H9 (cell line): ENCODE data around the gene ZSCAN18. TPM values are rescaled to one million over a fixed set of nuclear protein-coding genes. Genes with fewer than 3 reads are reported as not detected.

Experiments used
- DNase-seq: peaks from one replicate; pipeline ENCODE4 v3.0.0-alpha.2; 2017
- H2AFZ ChIP-seq: one replicate; pipeline ENCODE4 v1.6.1; 2013; ENCODE audit warnings: mild to moderate bottlenecking, low read length, control low read depth, moderate library complexity
- H2AK5ac ChIP-seq: 2 replicates; pipeline ENCODE4 v1.6.1; 2013; ENCODE audit warnings: low read length, control low read depth, mixed read lengths; ENCODE audit not compliant: insufficient read length
- H2BK120ac ChIP-seq: one replicate; pipeline ENCODE4 v1.6.1; 2013; ENCODE audit warnings: low read depth, mild to moderate bottlenecking, low read length, control low read depth, inconsistent platforms; ENCODE audit not compliant: poor library complexity, severe bottlenecking
- H2BK12ac ChIP-seq: 2 replicates; pipeline ENCODE4 v1.6.1; 2013; ENCODE audit warnings: low read length, control low read depth, mixed read lengths, low read depth; ENCODE audit not compliant: insufficient read length
- H2BK15ac ChIP-seq: 2 replicates; pipeline ENCODE4 v1.6.1; 2013; ENCODE audit warnings: low read depth, low read length, control low read depth
- H2BK20ac ChIP-seq: one replicate; pipeline ENCODE4 v1.6.1; 2013; ENCODE audit warnings: low read depth, mild to moderate bottlenecking, low read length, control low read depth, inconsistent platforms; ENCODE audit not compliant: poor library complexity, severe bottlenecking
- H2BK5ac ChIP-seq: 2 replicates; pipeline ENCODE4 v1.6.1; 2013; ENCODE audit warnings: low read length, control low read depth, mixed read lengths; ENCODE audit not compliant: insufficient read length
- H3K14ac ChIP-seq: 2 replicates; pipeline ENCODE4 v1.6.1; 2013; ENCODE audit warnings: low read length, control low read depth; ENCODE audit not compliant: insufficient read depth
- H3K18ac ChIP-seq: 2 replicates; pipeline ENCODE4 v1.6.1; 2013; ENCODE audit warnings: low read depth, mild to moderate bottlenecking, mixed read lengths, low read length, control low read depth; ENCODE audit not compliant: insufficient read length
- H3K23ac ChIP-seq: 2 replicates; pipeline ENCODE4 v1.6.1; 2013; ENCODE audit warnings: low read length, control low read depth, mixed read lengths, low read depth; ENCODE audit not compliant: insufficient read length
- H3K23me2 ChIP-seq: 2 replicates; pipeline ENCODE4 v1.6.1; 2013; ENCODE audit warnings: low read depth, mild to moderate bottlenecking, mixed read lengths, low read length, control low read depth; ENCODE audit not compliant: insufficient read length, poor library complexity, severe bottlenecking
- H3K27ac ChIP-seq: 2 replicates; pipeline ENCODE4 v1.5.1; 2013; ENCODE audit warnings: low read length, control low read depth, mixed read lengths, low read depth; ENCODE audit not compliant: insufficient read length
- H3K27me3 ChIP-seq: 2 replicates; pipeline ENCODE4 v1.6.1; 2013; ENCODE audit warnings: low read length, control low read depth, inconsistent platforms; ENCODE audit not compliant: insufficient read depth
- H3K4ac ChIP-seq: 2 replicates; pipeline ENCODE4 v1.6.1; 2013; ENCODE audit warnings: low read depth, mild to moderate bottlenecking, control low read depth, inconsistent platforms, low read length, moderate library complexity
- H3K4me1 ChIP-seq: 2 replicates; pipeline ENCODE4 v1.6.1; 2013; ENCODE audit warnings: low read length, control low read depth, inconsistent platforms; ENCODE audit not compliant: insufficient read depth
- H3K4me2 ChIP-seq: 2 replicates; pipeline ENCODE4 v1.6.1; 2013; ENCODE audit warnings: low read length, control low read depth, mixed read lengths; ENCODE audit not compliant: insufficient read length, insufficient read depth
- H3K56ac ChIP-seq: 2 replicates; pipeline ENCODE4 v1.6.1; 2013; ENCODE audit warnings: low read depth, mild to moderate bottlenecking, mixed read lengths, low read length, control low read depth; ENCODE audit not compliant: insufficient read length
- H3K79me1 ChIP-seq: 2 replicates; pipeline ENCODE4 v1.6.1; 2013; ENCODE audit warnings: low read depth, mild to moderate bottlenecking, moderate library complexity, low read length, control low read depth, inconsistent platforms; ENCODE audit not compliant: insufficient read depth, poor library complexity, severe bottlenecking
- H3K79me2 ChIP-seq: 2 replicates; pipeline ENCODE4 v1.6.1; 2013; ENCODE audit warnings: low read length, control low read depth, inconsistent platforms; ENCODE audit not compliant: insufficient read depth
- H3K9ac ChIP-seq: 2 replicates; pipeline ENCODE4 v1.6.1; 2013; ENCODE audit warnings: low read length, control low read depth, mixed read lengths; ENCODE audit not compliant: insufficient read length; ENCODE audit errors: extremely low read depth
- H3K9me3 ChIP-seq: one replicate; pipeline ENCODE4 v1.6.1; 2013; ENCODE audit warnings: low read depth, low read length, inconsistent platforms; ENCODE audit not compliant: control insufficient read depth
- H3T11ph ChIP-seq: one replicate; pipeline ENCODE4 v1.6.1; 2013; ENCODE audit warnings: mild to moderate bottlenecking, low read length, control low read depth, inconsistent platforms
- H4K20me1 ChIP-seq: one replicate; pipeline ENCODE4 v1.6.1; 2013; ENCODE audit not compliant: control insufficient read depth, insufficient read length, insufficient read depth
- H4K5ac ChIP-seq: 2 replicates; pipeline ENCODE4 v1.6.1; 2013; ENCODE audit warnings: low read depth, mild to moderate bottlenecking, mixed read lengths, low read length, control low read depth; ENCODE audit not compliant: insufficient read length
- H4K8ac ChIP-seq: replicated peaks from 2 replicates; pipeline ENCODE4 v1.6.1; 2013; ENCODE audit warnings: low read length, control low read depth, mixed read lengths, low read depth; ENCODE audit not compliant: insufficient read length
- H4K91ac ChIP-seq: 2 replicates; pipeline ENCODE4 v1.6.1; 2013; ENCODE audit warnings: low read depth, mild to moderate bottlenecking, moderate library complexity, mixed read lengths, low read length, control low read depth; ENCODE audit not compliant: insufficient read length
- H3K27ac Mint-ChIP-seq, 3 experiments: 2 replicates in 2 of 3; 3 replicates in 1 of 3; pipeline ENCODE4 v1.8.0; 2020 to 2021; ENCODE audit warnings: mixed read lengths in 3 of 3, mild to moderate bottlenecking in 1 of 3, moderate library complexity in 1 of 3
- H3K27me3 Mint-ChIP-seq: 2 replicates; pipeline ENCODE4 v1.8.0; 2021; ENCODE audit warnings: low read depth, mild to moderate bottlenecking, moderate library complexity, mixed read lengths
- H3K36me3 Mint-ChIP-seq, 3 experiments: 2 replicates in 2 of 3; 3 replicates in 1 of 3; pipeline ENCODE4 v1.8.0; 2020 to 2021; ENCODE audit warnings: low read depth in 3 of 3, mixed read lengths in 3 of 3; ENCODE audit not compliant: insufficient read depth in 1 of 3
- H3K4me1 Mint-ChIP-seq, 2 experiments: 2 replicates each; pipeline ENCODE4 v1.8.0; 2020; ENCODE audit warnings: mixed read lengths in 2 of 2
- H3K4me3 Mint-ChIP-seq, 2 experiments: 2 replicates in 1 of 2; 3 replicates in 1 of 2; pipeline ENCODE4 v1.8.0; 2020 to 2021; ENCODE audit warnings: mild to moderate bottlenecking in 2 of 2, mixed read lengths in 2 of 2, moderate library complexity in 1 of 2
- H3K9me3 Mint-ChIP-seq, 2 experiments: 2 replicates in 1 of 2; 3 replicates in 1 of 2; pipeline ENCODE4 v1.8.0; 2020; ENCODE audit warnings: mild to moderate bottlenecking in 2 of 2, mixed read lengths in 2 of 2, moderate library complexity in 1 of 2
- CTCF ChIP-seq: fragments of 200-600 bp; sonication (generic); conservative IDR thresholded peaks from 3 replicates; pipeline ENCODE4 v1.8.0; 2021; ENCODE audit warnings: antibody characterized with exemption, mild to moderate bottlenecking
- whole genome bisulfite sequencing: extraction: QIAGEN DNeasy Blood & Tissue Kit; methylation state at CpG from one replicate; pipeline ENCODE4 v1.1.7; 2013; ENCODE audit warnings: missing lambda C conversion rate, low lambda C conversion rate, mixed read lengths; ENCODE audit not compliant: insufficient read length; ENCODE audit errors: extremely low coverage; 5-methylcytosine and 5-hydroxymethylcytosine counted together
- total RNA-seq: library from RNA; stranded (reverse); gene quantifications from 2 replicates; pipeline ENCODE4 v1.2.1, GENCODE V29; 2021

Gene ZSCAN18
- total RNA-seq, 1 experiment from 2014 or later: 40.1 TPM

DNA sequence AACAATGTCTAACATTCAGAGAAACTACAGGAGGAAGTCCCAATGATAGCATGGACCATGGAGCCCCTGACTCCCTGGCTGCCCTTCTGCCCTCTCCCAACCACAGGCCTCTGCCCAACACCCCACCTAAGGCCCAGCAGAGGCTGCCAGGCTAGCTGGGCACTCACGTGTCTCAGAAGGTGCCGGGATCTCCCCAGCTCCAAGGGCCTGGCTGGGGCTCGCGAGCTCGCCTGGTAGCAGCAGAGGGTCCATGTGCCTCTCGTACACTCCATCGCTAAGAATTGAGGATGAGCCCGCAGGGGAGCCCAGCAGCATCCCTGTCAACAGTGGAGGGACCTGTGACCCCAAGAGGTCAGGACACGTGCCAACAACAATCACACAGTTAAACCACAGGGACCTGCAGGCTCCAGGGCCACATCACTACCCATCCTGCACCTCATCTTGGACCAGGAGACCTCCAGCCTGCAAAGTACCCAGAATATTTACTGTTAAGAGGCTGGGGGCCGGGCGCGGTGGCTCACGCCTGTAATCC is 9.4 kb downstream of the ZSCAN18 start:
- Histone ChIP-seq H2BK12ac (no peak overlapping the region), H4K5ac (no peak overlapping the region), H2BK120ac (no peak overlapping the region), H2AFZ (no peak overlapping the region), H4K20me1 (no peaks in the 10 kb centered on the region), H3K4ac (no peak overlapping the region), H3K27me3 (no peaks in the 10 kb centered on the region), H3K79me2 (no peaks in the 10 kb centered on the region), H3K14ac (no peak overlapping the region), H3K27ac (no peak overlapping the region), H2AK5ac (no peak overlapping the region), H3K23ac (no peak overlapping the region), H3K9ac (no peak overlapping the region), H3T11ph (no peak overlapping the region), H2BK15ac (no peak overlapping the region), H2BK20ac (no peak overlapping the region), H3K56ac (no peak overlapping the region), H4K8ac (no peak overlapping the region), H3K4me1 (no peaks in the 10 kb centered on the region), H3K79me1 (peaks cover 2% of the 10 kb centered on the region), H3K4me2 (no peak overlapping the region), H3K23me2 (no peaks in the 10 kb centered on the region), H3K9me3 (no peaks in the 10 kb centered on the region), H2BK5ac (no peak overlapping the region), H4K91ac (no peak overlapping the region), H3K18ac (no peak overlapping the region)
- no peak overlapping the region for H3K4me3 Mint-ChIP-seq
- no peak for DNase-seq
- H3K4me1 Mint-ChIP-seq: peaks cover 0 to 4% of the 10 kb centered on the region in 2 experiments; a peak in 1 of 4 replicates
- no peaks in the 10 kb centered on the region for H3K27me3 Mint-ChIP-seq
- H3K36me3 Mint-ChIP-seq: peaks cover 47 to 56% (median 56%) of the 10 kb centered on the region in 3 experiments
- WGBS: no CpG with 5 or more reads among the region's 13 CpGs
- H3K27ac Mint-ChIP-seq: no peak overlapping the region
- H3K9me3 Mint-ChIP-seq: peaks cover 7 to 8% of the 10 kb centered on the region in 2 experiments; a peak in 4 of 5 replicates
- TF ChIP-seq CTCF: no peak
